HEK293T (cell line): ENCODE measurements around the gene CLECL1.

Source experiments
- CTCF ChIA-PET: fragments of 350-600 bp; formaldehyde crosslinking; extraction: SDS; loops from one replicate; lab custom pipeline; 2021; ENCODE audit warnings: antibody characterized with exemption, inconsistent platforms; lab: Yijun Ruan, JAX
- POLR2A ChIA-PET: fragments of 350-600 bp; formaldehyde crosslinking; extraction: SDS; loops from one replicate; lab custom pipeline; 2020; ENCODE audit warnings: antibody characterized with exemption, inconsistent platforms; lab: Yijun Ruan, JAX
- DNase-seq: peaks from one replicate; pipeline ENCODE4 v3.0.0; 2012; ENCODE audit warnings: mixed read lengths; ENCODE audit errors: extremely low spot score
- ARNT ChIP-seq: fragments of 450-650 bp; IDR thresholded peaks from 2 replicates; pipeline ENCODE4 v1.6.1; 2017; ENCODE audit warnings: mild to moderate bottlenecking
- BHLHE40 ChIP-seq: fragments of 450-650 bp; IDR thresholded peaks from 2 replicates; pipeline ENCODE4 v1.6.1; 2016; ENCODE audit warnings: mild to moderate bottlenecking, moderate library complexity, borderline replicate concordance
- CTBP1 ChIP-seq: fragments of 450-650 bp; IDR thresholded peaks from 2 replicates; pipeline ENCODE4 v1.6.1; 2016; ENCODE audit warnings: borderline replicate concordance
- ELF4 ChIP-seq: fragments of 450-650 bp; IDR thresholded peaks from 2 replicates; pipeline ENCODE4 v1.6.1; 2017; ENCODE audit warnings: antibody characterized with exemption
- FOXA1 ChIP-seq: fragments of 450-650 bp; IDR thresholded peaks from 2 replicates; pipeline ENCODE4 v1.6.1; 2016; ENCODE audit warnings: mild to moderate bottlenecking
- FOXK2 ChIP-seq: fragments of 450-650 bp; IDR thresholded peaks from 2 replicates; pipeline ENCODE4 v1.6.1; 2016; ENCODE audit warnings: mild to moderate bottlenecking
- FOXM1 ChIP-seq: fragments of 450-650 bp; IDR thresholded peaks from 2 replicates; pipeline ENCODE4 v1.6.1; 2017; ENCODE audit warnings: mild to moderate bottlenecking, borderline replicate concordance
- HDGF ChIP-seq: fragments of 450-650 bp; IDR thresholded peaks from 2 replicates; pipeline ENCODE4 v1.6.1; 2017; ENCODE audit warnings: antibody characterized with exemption, borderline replicate concordance
- L3MBTL2 ChIP-seq: fragments of 450-650 bp; conservative IDR thresholded peaks from 2 replicates; pipeline ENCODE4 v1.6.1; 2016; ENCODE audit warnings: mild to moderate bottlenecking
- LEF1 ChIP-seq: fragments of 450-650 bp; IDR thresholded peaks from 2 replicates; pipeline ENCODE4 v1.6.1; 2017; ENCODE audit warnings: mild to moderate bottlenecking, borderline replicate concordance
- NFRKB ChIP-seq: fragments of 450-650 bp; IDR thresholded peaks from 2 replicates; pipeline ENCODE4 v1.6.1; 2016; ENCODE audit warnings: mild to moderate bottlenecking, moderate library complexity
- PKNOX1 ChIP-seq: fragments of 450-650 bp; IDR thresholded peaks from 2 replicates; pipeline ENCODE4 v1.6.1; 2016
- SP1 ChIP-seq: fragments of 450-650 bp; IDR thresholded peaks from 2 replicates; pipeline ENCODE4 v1.6.1; 2017
- SUZ12 ChIP-seq: fragments of 450-650 bp; IDR thresholded peaks from 2 replicates; pipeline ENCODE4 v1.6.1; 2016; ENCODE audit warnings: mild to moderate bottlenecking
- TARDBP ChIP-seq: fragments of 450-650 bp; IDR thresholded peaks from 2 replicates; pipeline ENCODE4 v1.6.1; 2016
- ZNF384 ChIP-seq: fragments of 450-650 bp; IDR thresholded peaks from 2 replicates; pipeline ENCODE4 v1.6.1; 2016

CLECL1 gene

GRCh38 chr12:9757433-9758025 is 24.6 kb upstream of the CLECL1 start:
- ChIA-PET CTCF (no interaction called here), POLR2A (no interaction called here)
- no peak for TF ChIP-seq FOXM1
- no peak for TF ChIP-seq SUZ12
- no peak for TF ChIP-seq CTBP1
- TF ChIP-seq ELF4 = no peak
- TF ChIP-seq BHLHE40 = no peak
- no peak for TF ChIP-seq FOXA1
- TF ChIP-seq SP1 = no peak
- TF ChIP-seq L3MBTL2 = no peak
- TF ChIP-seq PKNOX1 = no peak
- no peak for DNase-seq

- ChIA-PET CTCF (no interaction called here), POLR2A (no interaction called here)
- DNase-seq = no peak
- TF ChIP-seq NFRKB = no peak
- no peak for TF ChIP-seq ARNT
- TF ChIP-seq SUZ12 = no peak
- TF ChIP-seq HDGF = no peak
- no peak for TF ChIP-seq FOXM1
- TF ChIP-seq PKNOX1 = no peak
- TF ChIP-seq ZNF384 = no peak
- TF ChIP-seq SP1 = no peak
- no peak for TF ChIP-seq ELF4
- no peak for TF ChIP-seq L3MBTL2
- no peak for TF ChIP-seq LEF1
- no peak for TF ChIP-seq TARDBP
- no peak for TF ChIP-seq FOXA1
These were observed 23.8 kb upstream of the CLECL1 start for GRCh38 chr12:9756706-9757105.

GRCh38 chr12:9756170-9756569 is 23.3 kb upstream of the CLECL1 start:
- CTCF ChIA-PET = no interaction called here
- POLR2A ChIA-PET = no interaction called here
- TF ChIP-seq FOXK2 (no peak), NFRKB (no peak)
- no peak for DNase-seq

- POLR2A ChIA-PET = no interaction called here
- DNase-seq = no peak
- CTCF ChIA-PET = no interaction called here
These were observed 22.7 kb upstream of the CLECL1 start for GRCh38 chr12:9755567-9755966.

GRCh38 chr12:9755035-9755434 is 22.1 kb upstream of the CLECL1 start:
- POLR2A ChIA-PET = no interaction called here
- CTCF ChIA-PET = no interaction called here
- TF ChIP-seq PKNOX1 (no peak), SP1 (no peak), FOXK2 (no peak), BHLHE40 (no peak), L3MBTL2 (no peak), ARNT (no peak), CTBP1 (no peak), ELF4 (no peak), SUZ12 (no peak), TARDBP (no peak), FOXA1 (no peak), ZNF384 (no peak), HDGF (no peak), FOXM1 (no peak), NFRKB (no peak), LEF1 (no peak)
- no peak for DNase-seq

More at GRCh38 chr12:9755567-9755966, 22.7 kb upstream of the CLECL1 start:
- TF ChIP-seq ARNT (no peak), NFRKB (no peak), SUZ12 (no peak), SP1 (no peak), FOXK2 (no peak), CTBP1 (no peak), BHLHE40 (no peak), LEF1 (no peak), HDGF (no peak), TARDBP (no peak)

GRCh38 chr12:9754099-9754927 is 21.4 kb upstream of the CLECL1 start:
- ChIA-PET POLR2A (interaction anchor here (0.6 kb wide), 1 partner anchor 445 kb away, joined by 3 read pairs; no protein-coding TSS in a partner anchor), CTCF (no interaction called here)
- DNase-seq = no peak
- no peak for TF ChIP-seq ELF4
- no peak for TF ChIP-seq BHLHE40
- no peak for TF ChIP-seq SP1
- no peak for TF ChIP-seq LEF1
- TF ChIP-seq SUZ12 = no peak
- no peak for TF ChIP-seq ZNF384
- no peak for TF ChIP-seq PKNOX1
- TF ChIP-seq CTBP1 = no peak
- no peak for TF ChIP-seq NFRKB
- TF ChIP-seq ARNT = no peak
- TF ChIP-seq FOXM1 = no peak
- no peak for TF ChIP-seq FOXK2
- TF ChIP-seq FOXA1 = no peak
- no peak for TF ChIP-seq L3MBTL2
- TF ChIP-seq TARDBP = no peak
- no peak for TF ChIP-seq HDGF
